HG03097 (cell line): ENCODE measurements around the gene FAHD2A.
"Not testable (repeated sequence)": the region's sequence is repeated elsewhere in the genome, so short reads cannot be mapped to it uniquely, and the experiment has no call there.

Experiments used
- ATAC-seq: cut with Tn5 transposase; IDR thresholded peaks from one replicate; pipeline ENCODE4 v1.9.1; 2021; ENCODE audit not compliant: unreplicated experiment, low FRiP score

Gene FAHD2A, protein sequence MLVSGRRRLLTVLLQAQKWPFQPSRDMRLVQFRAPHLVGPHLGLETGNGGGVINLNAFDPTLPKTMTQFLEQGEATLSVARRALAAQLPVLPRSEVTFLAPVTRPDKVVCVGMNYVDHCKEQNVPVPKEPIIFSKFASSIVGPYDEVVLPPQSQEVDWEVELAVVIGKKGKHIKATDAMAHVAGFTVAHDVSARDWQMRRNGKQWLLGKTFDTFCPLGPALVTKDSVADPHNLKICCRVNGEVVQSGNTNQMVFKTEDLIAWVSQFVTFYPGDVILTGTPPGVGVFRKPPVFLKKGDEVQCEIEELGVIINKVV

DNA sequence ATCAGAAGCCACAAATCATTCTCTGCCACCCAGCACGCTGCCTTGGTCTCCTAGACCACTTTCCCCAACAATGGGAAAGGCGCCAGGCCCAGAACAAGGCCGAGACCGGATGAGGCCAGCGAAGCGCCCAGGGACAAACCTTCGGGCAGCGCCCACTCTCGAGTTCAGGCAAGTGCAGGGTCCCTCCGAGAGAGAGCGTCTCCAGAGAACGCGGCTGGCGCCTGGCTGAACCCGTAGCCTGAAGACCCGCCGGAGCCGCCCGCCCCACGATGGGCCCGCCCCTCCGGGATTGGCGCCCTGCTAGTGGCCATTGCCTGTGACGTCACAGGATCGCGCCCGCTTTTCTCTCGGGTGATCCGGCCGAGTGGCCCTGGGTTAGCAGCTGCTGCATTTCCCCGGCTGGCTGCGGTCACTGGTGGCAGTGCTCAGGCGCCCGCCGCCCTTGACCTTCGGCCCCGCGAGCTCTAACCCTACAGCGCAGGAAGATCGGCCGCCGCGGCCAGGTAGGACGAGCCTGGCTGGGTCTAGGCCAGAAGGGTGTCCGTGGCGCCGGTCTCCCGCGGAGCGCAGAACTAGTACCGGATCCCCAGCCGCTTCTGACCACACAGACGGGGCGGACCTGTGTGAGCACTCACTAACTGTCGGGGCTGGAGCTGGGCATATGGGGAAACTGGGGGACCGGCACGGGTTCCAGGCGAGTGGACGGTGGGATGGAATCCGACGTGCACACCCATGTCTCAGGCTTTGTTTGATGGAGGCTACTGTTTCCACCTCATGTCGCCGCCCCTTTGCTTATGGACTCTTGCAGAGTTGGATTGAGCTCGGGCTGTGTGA, at the start of gene FAHD2A:
Gene FAHD2A, plus strand, starts transcription at position 339 of the 834 bp plus-strand sequence. CDS start 2,851 bp downstream, outside the sequence.
- peak; percentile 94 for ATAC-seq

DNA sequence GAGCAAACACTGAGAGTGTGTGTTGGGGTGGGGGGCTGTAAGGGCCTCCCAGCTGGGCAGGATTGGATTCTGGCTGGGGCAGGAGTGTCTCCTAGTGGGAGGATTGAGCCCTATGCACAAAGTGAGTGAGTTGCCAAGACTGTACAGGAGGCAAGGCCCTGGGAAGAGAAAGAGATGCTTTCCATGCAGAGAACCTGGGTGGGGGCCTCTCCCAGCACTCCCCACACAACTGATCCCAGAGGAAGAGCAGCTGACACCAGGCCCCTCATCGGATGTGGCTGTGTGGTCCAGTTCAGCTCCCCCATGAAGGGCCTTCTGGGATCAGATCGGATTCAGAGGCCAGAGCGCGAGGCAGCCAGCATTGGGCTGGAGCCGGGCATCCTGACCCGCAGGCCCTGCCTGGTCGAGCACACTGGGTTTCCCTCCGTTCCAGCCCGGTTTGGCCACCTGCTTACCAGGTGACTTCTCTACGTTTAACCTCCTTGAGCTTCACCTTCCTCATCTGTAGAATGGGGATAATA, 49.4 kb upstream of the FAHD2A start:
- no peak for ATAC-seq

DNA sequence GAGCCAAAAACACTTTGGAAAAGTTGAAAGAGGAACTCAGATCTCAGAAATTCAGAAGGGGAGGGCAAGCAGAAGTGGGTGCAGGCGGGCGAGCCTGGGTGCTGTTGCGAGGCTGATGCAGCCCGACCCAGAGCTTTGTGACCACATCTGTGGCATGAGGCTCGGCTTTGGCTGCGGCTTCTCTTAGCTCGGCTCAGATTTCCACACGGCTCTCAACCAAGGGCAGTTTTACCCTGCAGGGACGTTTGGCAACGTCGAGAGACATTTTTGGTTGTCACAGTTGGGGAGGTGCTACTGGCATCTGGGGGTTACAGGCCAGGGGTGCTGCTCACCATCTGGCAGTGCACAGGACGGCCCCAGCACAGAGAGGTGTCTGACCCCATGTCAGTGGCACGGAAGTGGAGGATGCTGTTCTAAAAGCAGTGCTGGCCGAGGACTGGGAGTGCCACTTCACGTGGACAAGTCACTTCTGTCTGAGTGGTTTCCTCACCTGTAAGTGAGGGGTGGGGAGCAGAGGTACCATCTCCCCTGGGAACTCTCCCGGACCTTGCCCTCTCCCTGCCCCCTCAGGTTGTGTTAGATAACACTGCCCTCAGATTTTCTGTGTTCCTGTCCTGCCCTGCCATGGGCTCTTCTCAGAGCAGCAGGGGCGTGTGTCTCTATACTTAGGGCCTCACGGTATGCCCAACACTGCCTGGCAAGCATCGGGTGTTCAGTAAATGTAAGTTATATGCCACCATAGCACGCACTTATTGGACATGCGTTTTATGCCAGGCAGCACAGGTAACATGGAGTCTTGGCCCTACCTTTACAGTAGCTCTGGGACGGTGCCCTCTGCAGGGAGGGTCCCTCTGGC, 48.7 kb upstream of the FAHD2A start:
- no peak for ATAC-seq

DNA sequence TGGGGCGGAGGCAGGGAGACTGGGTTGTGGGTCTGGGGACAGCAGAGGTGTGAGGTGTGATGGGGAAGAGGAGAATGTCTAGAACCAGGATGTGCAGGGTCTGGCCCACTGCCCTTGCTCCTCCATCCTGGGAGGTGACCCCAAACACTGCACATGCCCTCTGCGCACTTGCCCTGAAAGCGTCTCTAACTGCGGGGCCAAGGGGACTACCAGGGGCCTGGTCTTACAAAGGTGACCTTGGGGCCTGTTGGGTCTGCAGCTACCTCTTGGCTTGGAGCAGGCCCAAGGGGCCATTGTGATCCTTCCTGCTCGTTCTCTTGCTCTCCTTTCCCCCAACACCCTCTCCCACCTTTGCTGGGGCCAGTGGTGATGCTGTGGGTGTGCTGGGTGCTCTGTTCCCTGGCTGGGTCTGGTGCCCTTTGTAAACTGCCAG, 48.0 kb upstream of the FAHD2A start:
- ATAC-seq: no peak

DNA sequence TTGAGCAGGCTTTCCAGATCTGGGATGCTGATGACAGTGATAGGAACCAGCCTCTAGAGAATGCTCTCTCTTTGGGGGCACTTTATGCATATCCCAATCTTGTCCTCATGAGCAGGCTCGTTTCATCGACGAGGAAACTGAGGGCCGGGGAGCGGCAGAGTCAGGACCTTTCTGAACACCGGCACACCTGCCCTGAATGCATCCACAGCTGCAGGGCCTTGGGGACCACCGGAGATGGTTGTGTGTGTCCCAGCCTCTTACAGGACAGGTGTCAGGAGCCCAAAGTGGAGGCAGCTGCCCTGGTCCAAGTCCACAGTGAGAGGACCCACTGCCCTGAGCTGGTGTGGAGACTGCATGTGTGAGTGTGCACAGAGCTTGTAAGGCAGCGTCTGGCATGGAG, 47.6 kb upstream of the FAHD2A start:
- no peak for ATAC-seq

DNA sequence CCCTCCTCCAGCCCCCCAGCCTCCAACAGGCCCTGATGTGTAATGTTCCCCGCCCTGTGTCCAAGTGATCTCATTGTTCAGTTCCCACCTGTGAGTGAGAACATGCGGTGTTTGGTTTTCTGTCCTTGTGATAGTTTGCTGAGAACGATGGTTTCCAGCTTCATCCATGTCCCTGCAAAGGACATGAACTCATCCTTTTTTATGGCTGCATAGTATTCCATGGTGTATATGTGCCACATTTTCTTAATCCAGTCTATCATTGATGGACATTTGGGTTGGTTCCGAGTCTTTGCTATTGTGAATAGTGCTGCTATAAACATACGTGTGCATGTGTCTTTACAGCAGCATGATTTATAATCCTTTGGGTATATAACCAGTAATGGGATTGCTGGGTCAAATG, 47.0 kb upstream of the FAHD2A start:
- ATAC-seq: not testable (repeated sequence)

DNA sequence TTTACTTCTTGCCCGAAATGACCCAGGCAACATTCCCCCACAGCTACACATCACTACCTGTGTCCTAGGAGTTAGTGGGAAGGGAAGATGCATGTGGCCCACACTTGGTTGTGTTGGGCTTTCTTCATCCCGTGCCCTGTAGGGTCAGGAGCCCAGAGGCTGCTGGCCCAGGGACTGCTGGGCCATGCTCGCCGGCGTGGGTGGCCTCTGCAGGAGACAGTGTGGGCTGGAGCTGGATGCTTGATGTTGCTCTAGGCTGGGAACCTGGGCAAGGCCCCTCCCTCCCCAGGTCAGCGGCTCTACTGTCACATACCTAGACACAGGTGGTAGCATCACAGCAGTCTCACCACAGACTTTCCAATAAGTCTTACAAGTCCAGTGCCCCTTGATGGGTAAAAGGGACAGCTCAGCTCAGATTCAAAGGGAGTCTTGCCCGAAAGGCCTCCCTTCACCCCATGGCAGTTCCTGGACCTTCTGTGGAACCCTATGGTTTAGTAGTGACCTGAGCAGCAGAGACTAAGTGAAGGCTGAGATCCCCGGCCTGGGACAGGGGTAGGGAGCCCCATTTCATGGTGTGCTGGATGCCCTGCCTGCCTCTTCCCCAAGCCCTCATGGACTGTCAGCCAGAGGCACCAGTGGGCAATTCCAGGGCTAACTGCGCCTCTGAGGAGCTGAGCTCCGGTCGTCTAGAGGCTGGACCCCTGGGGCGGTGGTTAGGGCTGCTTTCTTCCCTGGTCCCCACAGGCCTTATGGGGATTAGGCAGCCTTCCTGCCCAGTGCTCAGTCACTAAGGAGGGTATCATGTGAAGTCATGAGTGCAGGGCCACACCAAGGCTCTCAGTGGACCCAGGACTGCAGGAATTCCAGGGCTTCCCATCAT, 45.4 kb upstream of the FAHD2A start:
- ATAC-seq: no peak

DNA sequence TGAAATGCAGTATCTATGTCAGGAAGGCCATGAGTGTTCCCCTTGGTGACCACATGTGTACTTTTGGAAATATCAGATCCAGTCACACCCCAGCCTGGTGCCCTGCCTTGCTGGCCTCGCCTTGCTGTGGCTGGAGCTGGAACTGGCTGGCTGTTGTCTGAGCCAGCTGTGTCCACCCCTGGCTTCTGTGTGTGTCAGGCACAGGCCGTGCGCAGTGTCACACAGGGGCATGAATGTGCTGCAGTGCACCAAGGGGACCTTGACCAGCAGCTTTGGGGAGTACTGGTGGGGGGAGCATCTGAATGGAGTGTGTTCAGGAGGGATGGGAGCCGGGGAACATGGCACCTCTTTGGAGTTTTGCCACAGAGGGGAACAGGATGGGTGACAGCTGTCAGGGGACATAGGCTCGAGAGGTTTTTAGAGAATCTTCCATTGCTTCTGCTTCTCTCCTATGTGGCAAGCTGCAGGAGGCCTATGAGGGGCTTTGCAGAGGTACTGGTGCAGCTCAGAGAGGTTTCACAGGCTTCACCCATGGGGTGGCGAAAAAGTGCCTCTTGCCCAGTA, 44.7 kb upstream of the FAHD2A start:
- ATAC-seq: no peak

DNA sequence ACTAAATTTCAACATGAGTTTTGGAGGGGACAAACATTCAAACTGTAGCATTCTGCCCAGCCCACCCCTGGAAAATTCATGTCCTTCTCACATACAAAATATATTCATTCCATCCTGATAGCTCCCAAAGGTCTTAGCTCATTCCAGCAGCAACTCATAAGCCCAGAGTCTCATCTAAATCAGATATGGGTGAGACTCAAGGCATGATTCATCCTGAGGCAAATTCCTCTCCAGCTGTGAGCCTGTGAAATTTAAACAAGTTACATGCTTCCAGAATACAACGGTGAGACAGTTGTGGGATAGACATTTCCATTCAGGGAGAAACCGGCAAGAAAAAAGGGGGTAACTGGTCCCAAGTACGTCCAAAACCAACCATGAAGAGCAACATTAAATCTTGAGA, 43.5 kb upstream of the FAHD2A start:
- ATAC-seq: no peak

DNA sequence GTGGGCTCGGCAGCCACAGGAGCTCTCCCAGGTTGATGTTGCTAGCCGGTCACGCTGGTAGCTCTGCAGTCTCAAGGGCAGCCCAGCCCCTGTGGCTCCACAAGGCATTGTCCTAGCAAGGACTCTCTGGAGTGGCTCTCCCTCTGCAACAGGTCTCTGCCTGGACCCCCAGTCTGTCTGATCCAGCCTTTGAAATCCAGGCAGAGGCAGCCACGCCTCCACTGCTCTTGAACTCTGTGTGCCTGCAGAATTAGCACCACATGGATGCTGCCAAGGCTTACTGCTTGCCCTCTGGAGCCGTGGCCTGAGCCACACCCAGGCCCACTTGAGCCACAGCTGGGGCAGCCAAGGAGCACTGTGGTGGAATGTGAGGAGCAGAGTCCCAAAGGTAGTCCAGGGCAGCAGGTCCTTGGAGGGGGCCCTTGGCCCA, 43.0 kb upstream of the FAHD2A start:
- no peak for ATAC-seq

DNA sequence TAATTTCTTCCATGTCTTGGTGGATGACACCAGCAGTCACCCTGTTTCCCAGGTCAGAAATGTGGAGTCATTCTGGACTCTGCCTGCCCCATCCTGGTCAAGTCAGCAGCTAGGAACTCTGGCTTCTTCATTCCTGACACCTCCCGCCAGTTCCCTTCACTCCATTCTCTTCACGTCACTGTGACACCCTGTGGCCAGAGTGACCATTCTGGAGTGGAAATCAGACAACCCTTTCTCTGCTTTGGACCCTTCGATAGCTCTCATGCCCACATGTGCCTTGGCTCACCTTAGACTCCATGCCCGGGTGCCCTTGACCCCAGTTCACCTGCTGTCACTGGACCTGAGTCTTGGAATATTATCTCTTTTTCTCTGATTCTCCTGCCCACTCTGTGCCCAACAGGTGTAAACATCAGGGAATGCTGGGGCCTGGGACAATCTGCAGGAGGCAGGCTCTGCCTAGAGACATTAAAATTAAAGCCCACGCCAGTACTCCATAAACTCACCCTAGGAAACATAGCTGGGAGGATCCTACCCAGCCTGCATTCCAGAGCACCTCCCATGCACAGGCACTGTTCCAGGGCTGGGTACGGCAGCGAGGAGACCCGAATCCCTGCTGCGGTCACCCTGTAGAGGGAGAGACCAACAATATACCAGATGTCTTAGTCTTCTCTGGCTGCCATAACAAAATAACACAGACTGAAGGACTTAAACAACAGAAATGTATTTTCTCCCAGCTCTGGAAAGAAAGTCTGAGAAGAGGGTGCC, 41.1 kb upstream of the FAHD2A start:
- ATAC-seq: no peak

DNA sequence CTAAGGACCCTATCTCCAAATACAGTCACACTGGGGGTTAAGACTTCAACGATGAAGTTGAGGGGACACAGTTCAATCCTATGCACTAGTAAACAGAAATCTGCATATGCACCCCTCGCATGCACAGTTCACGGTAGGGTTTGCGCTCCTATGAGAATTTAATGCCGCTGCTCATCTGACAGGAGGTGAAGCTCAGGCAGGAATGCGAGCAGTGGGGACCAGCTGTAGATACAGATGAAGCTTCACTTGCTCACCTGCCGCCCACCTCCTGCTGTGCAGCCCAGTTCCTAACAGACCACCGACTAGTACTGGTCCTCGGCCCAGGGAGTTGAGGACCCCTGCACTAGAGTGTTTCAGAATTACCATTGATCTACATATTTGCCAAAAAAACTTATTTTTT, 40.0 kb upstream of the FAHD2A start:
- ATAC-seq: no peak

DNA sequence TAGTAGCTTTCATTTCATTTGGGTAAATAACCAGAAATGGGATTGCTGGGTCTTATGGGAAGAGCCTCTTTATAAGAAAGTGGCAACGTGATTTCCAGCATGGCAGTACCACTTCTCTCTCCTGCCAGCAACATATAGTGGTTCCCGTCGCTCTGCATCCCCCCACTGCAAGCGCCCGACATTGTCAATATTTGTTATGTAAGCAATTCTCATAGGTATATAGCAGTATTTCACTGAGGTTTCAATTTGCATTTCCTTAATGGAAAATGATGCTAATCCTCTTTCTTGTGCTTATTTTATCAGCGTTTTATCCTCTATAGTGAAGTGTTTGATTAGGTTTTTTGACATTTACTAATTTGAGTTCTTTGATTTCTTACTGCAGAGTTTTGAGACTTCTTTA, 36.0 kb upstream of the FAHD2A start:
- ATAC-seq: no peak

DNA sequence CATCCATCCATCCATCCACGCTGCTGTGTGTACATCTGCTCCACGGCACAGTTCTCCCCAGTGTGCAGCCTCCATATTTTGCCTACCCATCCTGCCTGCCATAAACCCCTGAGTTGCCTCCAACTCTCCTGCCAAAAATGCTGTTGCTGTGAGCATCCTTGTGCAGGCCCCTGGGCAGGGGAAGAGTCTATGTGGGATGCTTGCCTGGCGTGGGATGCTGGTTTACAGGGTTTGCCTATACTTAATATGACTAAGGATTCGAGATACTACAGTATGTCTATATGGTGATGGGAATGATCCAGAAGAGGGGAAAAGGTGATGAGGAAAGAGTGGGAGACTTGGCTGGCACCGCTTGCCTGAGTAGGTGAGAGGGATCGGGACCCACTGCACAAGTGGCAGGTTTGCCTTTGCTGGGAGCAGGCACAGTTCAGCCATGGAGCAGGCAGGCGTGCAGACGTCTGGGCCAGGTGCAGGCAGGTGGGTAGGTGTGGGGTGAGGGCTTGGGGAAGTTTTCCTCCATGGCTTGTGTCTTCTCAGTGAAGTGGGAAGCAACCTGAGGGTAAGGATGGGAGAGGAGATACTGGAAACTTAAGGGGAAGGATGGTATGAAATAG, 30.2 kb upstream of the FAHD2A start:
- no peak for ATAC-seq

DNA sequence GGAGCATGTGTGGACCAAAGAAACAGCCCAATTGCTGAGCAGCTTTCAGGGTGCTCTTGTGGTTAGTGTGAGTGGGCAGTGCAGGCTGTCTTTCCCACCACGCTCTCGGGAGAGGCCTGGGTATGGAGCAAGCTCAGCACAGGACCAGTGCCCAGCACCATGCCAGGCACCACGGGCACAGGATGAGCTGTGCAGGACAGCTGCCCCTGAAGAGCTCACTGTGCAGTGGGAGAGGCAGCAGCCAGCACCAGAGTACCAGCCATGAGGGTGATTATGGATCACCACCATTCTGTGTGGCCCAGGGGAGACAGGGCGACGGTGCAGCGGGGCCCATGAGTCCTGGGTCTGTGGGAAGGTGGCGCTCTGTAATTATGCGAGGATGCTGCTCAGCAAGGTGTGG, 29.7 kb upstream of the FAHD2A start:
- ATAC-seq: no peak

DNA sequence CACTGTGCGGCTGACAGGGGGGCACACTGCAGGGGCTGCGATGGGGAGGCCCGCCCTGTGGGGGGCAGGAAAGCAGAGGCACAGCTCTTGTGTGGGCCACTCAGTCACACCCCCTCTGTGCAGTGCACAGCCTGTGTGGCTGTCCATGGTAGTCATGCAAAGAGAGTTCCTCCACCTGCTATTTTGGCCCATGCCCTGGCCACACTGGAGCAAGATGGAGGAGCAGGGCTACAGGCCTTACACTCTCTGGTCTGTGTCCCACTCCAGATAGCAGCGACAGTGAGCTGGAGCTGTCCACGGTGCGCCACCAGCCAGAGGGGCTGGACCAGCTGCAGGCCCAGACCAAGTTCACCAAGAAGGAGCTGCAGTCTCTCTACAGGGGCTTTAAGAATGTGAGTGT, 28.5 kb upstream of the FAHD2A start:
- no peak for ATAC-seq

DNA sequence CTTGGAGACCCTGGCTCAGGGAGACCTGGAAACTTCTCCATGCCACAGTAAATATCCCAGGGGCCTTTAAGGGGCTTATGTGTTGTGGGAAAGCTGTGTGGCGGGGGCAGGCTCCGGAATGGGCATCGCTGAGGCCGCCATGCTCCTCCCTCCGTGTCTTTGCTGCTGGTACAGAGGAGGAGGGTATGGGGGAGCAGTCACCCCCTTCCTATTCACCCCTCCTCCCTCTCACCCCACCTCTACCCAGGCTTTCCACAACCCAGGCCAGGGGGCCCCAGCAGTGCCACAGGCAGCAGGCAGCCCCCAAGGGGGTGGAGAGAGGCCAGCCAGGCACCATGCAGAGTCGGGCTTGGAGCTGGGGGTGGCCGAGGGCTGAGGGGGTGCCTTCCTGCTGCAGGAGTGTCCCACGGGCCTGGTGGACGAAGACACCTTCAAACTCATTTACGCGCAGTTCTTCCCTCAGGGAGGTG, 28.0 kb upstream of the FAHD2A start:
- ATAC-seq: no peak

DNA sequence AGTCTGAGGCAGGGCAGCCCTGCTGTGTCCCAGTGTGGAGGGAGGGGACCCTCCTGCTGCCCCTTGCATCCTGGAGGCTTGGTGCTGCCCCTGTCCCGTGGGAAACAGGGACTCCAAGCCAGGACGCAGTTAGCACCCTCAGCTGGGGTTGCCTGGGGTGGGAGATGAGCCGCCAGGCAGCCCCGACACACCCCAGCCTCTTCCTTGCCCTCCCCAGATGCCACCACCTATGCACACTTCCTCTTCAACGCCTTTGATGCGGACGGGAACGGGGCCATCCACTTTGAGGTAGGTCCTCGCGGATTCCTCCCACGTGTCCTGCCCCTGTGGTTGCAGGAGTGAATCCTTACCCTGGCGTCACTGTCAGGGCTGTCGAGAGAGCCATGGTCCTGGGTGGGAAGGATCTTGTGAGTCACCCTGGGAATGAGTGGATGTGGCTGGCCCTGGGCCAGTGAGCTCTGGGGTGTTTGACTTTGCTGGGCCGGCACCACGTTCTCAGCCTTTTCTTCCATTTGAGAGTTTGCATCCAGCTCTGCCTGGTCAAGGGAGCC, 27.5 kb upstream of the FAHD2A start:
- no peak for ATAC-seq
